ENCODE results near the gene FBXO47.

Gene FBXO47

DNA sequence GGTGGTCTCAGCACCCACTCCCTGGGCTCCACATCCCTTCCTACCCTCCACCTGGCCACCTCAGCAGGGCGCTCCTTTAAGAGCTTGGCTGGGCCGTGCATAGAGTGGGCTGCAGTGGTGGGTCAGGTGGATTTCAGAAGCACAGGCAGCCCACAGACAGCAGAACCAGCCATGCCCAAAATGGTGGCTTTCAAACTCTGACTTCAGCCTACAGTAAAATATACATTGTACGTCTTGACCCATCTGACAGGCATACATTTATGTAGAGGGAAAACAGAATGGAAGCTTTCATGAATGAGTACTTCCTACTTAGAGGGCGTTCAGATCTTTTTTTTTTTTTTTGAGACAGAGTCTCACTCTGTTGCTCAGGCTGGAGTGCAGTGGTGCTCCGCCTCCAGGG, 67.8 kb downstream of the FBXO47 start:
- no peaks in the 10 kb centered on the region for H3K27me3 ChIP-seq (ENCODE audit: control insufficient read depth, low read length)
- peak overlapping the region; percentile 77 for H3K4me3 ChIP-seq (ENCODE audit: low read length)
- TF ChIP-seq EZH2phosphoT487 (IDR thresholded peaks at IDR 0.05; ENCODE audit: borderline replicate concordance, low read length): no peak
- TF ChIP-seq, protein P1, sequence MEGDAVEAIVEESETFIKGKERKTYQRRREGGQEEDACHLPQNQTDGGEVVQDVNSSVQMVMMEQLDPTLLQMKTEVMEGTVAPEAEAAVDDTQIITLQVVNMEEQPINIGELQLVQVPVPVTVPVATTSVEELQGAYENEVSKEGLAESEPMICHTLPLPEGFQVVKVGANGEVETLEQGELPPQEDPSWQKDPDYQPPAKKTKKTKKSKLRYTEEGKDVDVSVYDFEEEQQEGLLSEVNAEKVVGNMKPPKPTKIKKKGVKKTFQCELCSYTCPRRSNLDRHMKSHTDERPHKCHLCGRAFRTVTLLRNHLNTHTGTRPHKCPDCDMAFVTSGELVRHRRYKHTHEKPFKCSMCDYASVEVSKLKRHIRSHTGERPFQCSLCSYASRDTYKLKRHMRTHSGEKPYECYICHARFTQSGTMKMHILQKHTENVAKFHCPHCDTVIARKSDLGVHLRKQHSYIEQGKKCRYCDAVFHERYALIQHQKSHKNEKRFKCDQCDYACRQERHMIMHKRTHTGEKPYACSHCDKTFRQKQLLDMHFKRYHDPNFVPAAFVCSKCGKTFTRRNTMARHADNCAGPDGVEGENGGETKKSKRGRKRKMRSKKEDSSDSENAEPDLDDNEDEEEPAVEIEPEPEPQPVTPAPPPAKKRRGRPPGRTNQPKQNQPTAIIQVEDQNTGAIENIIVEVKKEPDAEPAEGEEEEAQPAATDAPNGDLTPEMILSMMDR (IDR thresholded peaks at IDR 0.05; ENCODE audit: low read depth, low read length, poor library complexity, severe bottlenecking): no peak
- peaks cover 42% of the 10 kb centered on the region for H3K36me3 ChIP-seq (ENCODE audit: control insufficient read depth, low read length)
- H3K79me2 ChIP-seq (ENCODE audit: control insufficient read depth, low read length): peaks cover 8% of the 10 kb centered on the region; the same call in 1 of the 2 replicates
- peaks cover 12% of the 10 kb centered on the region; the same call in 1 of the 2 replicates for H3F3A ChIP-seq (ENCODE audit: control insufficient read depth, insufficient read depth)
- H3K9me3 ChIP-seq (ENCODE audit: control insufficient read depth, insufficient read depth, low read length): no peaks in the 10 kb centered on the region
- H4K20me1 ChIP-seq (ENCODE audit: control insufficient read depth, insufficient read depth, low read depth, low read length): no peaks in the 10 kb centered on the region
- H3K27ac ChIP-seq (ENCODE audit: low read depth, low read length): peak overlapping the region; percentile 94
- peak overlapping the region; percentile 100 for H3K4me2 ChIP-seq (ENCODE audit: low read length)
- peaks cover 53% of the 10 kb centered on the region for H3K4me1 ChIP-seq (ENCODE audit: control insufficient read depth, low read length)
- H3K9me2 ChIP-seq (replicated peaks; ENCODE audit: control insufficient read depth, low read length): no peaks in the 10 kb centered on the region

DNA sequence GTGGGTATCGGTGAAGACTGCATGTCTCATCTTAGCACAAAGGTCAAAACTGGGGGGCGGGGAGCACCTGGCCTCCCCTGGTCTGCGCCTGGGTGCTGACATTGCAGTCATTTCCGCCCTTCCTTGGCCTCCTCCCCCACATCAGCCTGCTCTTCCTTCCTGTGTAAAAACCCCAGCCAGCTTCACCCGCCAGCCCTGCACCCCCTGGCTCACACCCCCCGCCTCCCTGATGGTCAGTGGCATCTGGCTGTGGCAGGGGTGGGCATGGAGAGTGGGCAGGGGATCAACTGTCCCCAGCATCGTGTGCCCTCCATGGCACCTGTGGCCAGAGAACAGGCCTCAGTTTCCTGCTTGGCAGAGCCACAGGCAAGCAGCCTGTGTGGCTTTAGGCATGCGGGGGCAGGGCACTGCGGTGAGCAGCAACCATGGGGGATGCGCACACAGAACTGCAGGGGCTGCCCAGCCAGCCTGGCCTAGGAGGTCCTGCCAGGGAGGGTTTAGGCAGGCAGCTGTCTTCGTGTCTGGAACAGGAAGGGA, 68.3 kb downstream of the FBXO47 start:
- peaks cover 8% of the 10 kb centered on the region; the same call in 1 of the 2 replicates for H3K79me2 ChIP-seq (ENCODE audit: control insufficient read depth, low read length)
- peak overlapping the region; percentile 77 for H3K4me3 ChIP-seq (ENCODE audit: low read length)
- H3K4me1 ChIP-seq (ENCODE audit: control insufficient read depth, low read length): peaks cover 53% of the 10 kb centered on the region

DNA sequence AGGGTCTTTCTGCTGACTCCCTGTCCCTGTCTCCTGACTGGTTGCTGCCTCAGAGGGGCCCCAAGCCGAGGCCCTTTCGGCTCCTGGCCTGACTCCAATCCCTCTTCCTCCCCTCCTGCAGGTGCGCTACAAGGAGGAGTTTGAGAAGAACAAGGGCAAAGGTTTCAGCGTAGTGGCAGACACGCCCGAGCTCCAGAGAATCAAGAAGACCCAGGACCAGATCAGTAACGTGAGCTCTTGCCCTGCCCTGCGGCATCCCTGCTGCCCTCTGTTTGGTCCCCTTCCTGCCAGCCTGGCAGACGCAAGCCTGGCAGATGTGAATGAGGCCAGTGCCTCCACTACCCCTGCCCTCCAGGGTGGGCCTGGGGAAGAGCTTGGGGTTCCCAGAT, 68.9 kb downstream of the FBXO47 start:
- Histone ChIP-seq H3K4me2 (ENCODE audit: low read length) (peak overlapping the region; percentile 100), H3K27ac (ENCODE audit: low read depth, low read length) (peak overlapping the region; percentile 94)

More for the DNA sequence above, 68.3 kb downstream of the FBXO47 start:
- Histone ChIP-seq H3K9me2 (replicated peaks; ENCODE audit: control insufficient read depth, low read length) (no peaks in the 10 kb centered on the region), H3K36me3 (ENCODE audit: control insufficient read depth, low read length) (peaks cover 39% of the 10 kb centered on the region), H4K20me1 (ENCODE audit: control insufficient read depth, insufficient read depth, low read depth, low read length) (no peaks in the 10 kb centered on the region), H3K27me3 (ENCODE audit: control insufficient read depth, low read length) (no peaks in the 10 kb centered on the region), H3K9me3 (ENCODE audit: control insufficient read depth, insufficient read depth, low read length) (no peaks in the 10 kb centered on the region), H3K27ac (ENCODE audit: low read depth, low read length) (peak overlapping the region; percentile 94), H3F3A (ENCODE audit: control insufficient read depth, insufficient read depth) (peaks cover 13% of the 10 kb centered on the region; the same call in 1 of the 2 replicates), H3K4me2 (ENCODE audit: low read length) (peak overlapping the region; percentile 100)
- TF ChIP-seq, protein P1 (IDR thresholded peaks at IDR 0.05; ENCODE audit: low read depth, low read length, poor library complexity, severe bottlenecking): no peak
- TF ChIP-seq EZH2phosphoT487 (IDR thresholded peaks at IDR 0.05; ENCODE audit: borderline replicate concordance, low read length): no peak

More for the DNA sequence above, 68.9 kb downstream of the FBXO47 start:
- Histone ChIP-seq H3F3A (ENCODE audit: control insufficient read depth, insufficient read depth) (peaks cover 7% of the 10 kb centered on the region; the same call in 1 of the 2 replicates), H3K79me2 (ENCODE audit: control insufficient read depth, low read length) (peaks cover 8% of the 10 kb centered on the region; the same call in 1 of the 2 replicates), H3K9me2 (replicated peaks; ENCODE audit: control insufficient read depth, low read length) (no peaks in the 10 kb centered on the region), H3K4me1 (ENCODE audit: control insufficient read depth, low read length) (peaks cover 53% of the 10 kb centered on the region), H3K9me3 (ENCODE audit: control insufficient read depth, insufficient read depth, low read length) (no peaks in the 10 kb centered on the region), H4K20me1 (ENCODE audit: control insufficient read depth, insufficient read depth, low read depth, low read length) (no peaks in the 10 kb centered on the region), H3K4me3 (ENCODE audit: low read length) (peak overlapping the region; percentile 77), H3K27me3 (ENCODE audit: control insufficient read depth, low read length) (no peaks in the 10 kb centered on the region), H3K36me3 (ENCODE audit: control insufficient read depth, low read length) (peaks cover 35% of the 10 kb centered on the region)
- TF ChIP-seq, protein P1 (IDR thresholded peaks at IDR 0.05; ENCODE audit: low read depth, low read length, poor library complexity, severe bottlenecking): no peak
- TF ChIP-seq EZH2phosphoT487 (IDR thresholded peaks at IDR 0.05; ENCODE audit: borderline replicate concordance, low read length): no peak
